Activated CD4-positive, alpha-beta T cell treated with anti-CD3 and anti-CD28 coated beads, Interleukin-2, amount 10 ng/mL, durations not matched to agents 24 days and 14 days (primary cell): Measurements from ENCODE around the gene PPP2R2C. TPM values are rescaled to one million over a fixed set of nuclear protein-coding genes. Genes with fewer than 3 reads are reported as not detected.

Experiments used
- DNase-seq: peaks from one replicate; pipeline ENCODE4 v3.0.0; 2022
- H3K27ac Mint-ChIP-seq: one replicate; pipeline ENCODE4 v1.8.0; 2022; ENCODE audit warnings: mild to moderate bottlenecking, mixed read lengths
- H3K27me3 Mint-ChIP-seq: one replicate; pipeline ENCODE4 v1.8.0; 2022; ENCODE audit warnings: mixed read lengths
- H3K36me3 Mint-ChIP-seq: one replicate; pipeline ENCODE4 v1.8.0; 2022; ENCODE audit warnings: low read depth, mild to moderate bottlenecking, mixed read lengths
- H3K4me1 Mint-ChIP-seq: one replicate; pipeline ENCODE4 v1.8.0; 2021; ENCODE audit warnings: mixed read lengths
- H3K4me3 Mint-ChIP-seq: one replicate; pipeline ENCODE4 v1.8.0; 2022; ENCODE audit warnings: mild to moderate bottlenecking, moderate library complexity, mixed read lengths
- H3K9me3 Mint-ChIP-seq: one replicate; pipeline ENCODE4 v1.8.0; 2021; ENCODE audit warnings: mixed read lengths
- intact Hi-C: fragments of 100-400 bp; cut with micrococcal nuclease; formaldehyde crosslinking; loops from one replicate; pipeline ENCODE4 v1.15.1; 2023
- total RNA-seq: library from RNA; stranded (reverse); gene quantifications from 2 replicates; pipeline ENCODE4 v1.2.3, GENCODE V29; 2022

Gene PPP2R2C
- total RNA-seq, 1 donor from 2014 or later, result not detected

GRCh38 chr4:6356076-6356560 is 116.3 kb downstream of the PPP2R2C start:
- peaks cover 3% of the 10 kb centered on the region for H3K27me3 Mint-ChIP-seq
- no peak overlapping the region for H3K4me3 Mint-ChIP-seq
- no peaks in the 10 kb centered on the region for H3K4me1 Mint-ChIP-seq
- no peak for DNase-seq
- no peaks in the 10 kb centered on the region for H3K9me3 Mint-ChIP-seq
- no peaks in the 10 kb centered on the region for H3K36me3 Mint-ChIP-seq
- no peak overlapping the region for H3K27ac Mint-ChIP-seq
- intact Hi-C loops, result no loop called here

GRCh38 chr4:6355052-6355451 is 117.4 kb downstream of the PPP2R2C start:
- no peak for DNase-seq
- Mint-ChIP-seq H3K36me3 (no peaks in the 10 kb centered on the region), H3K9me3 (no peaks in the 10 kb centered on the region), H3K27ac (no peak overlapping the region), H3K27me3 (peaks cover 3% of the 10 kb centered on the region), H3K4me1 (no peaks in the 10 kb centered on the region), H3K4me3 (no peak overlapping the region)
- intact Hi-C loops, result no loop called here

GRCh38 chr4:6354626-6355025 is 117.8 kb downstream of the PPP2R2C start:
- no peak overlapping the region for H3K27ac Mint-ChIP-seq
- peaks cover 3% of the 10 kb centered on the region for H3K27me3 Mint-ChIP-seq
- H3K9me3 Mint-ChIP-seq, result no peaks in the 10 kb centered on the region
- H3K4me3 Mint-ChIP-seq, result no peak overlapping the region
- H3K36me3 Mint-ChIP-seq, result no peaks in the 10 kb centered on the region
- no peak for DNase-seq
- no peaks in the 10 kb centered on the region for H3K4me1 Mint-ChIP-seq
- intact Hi-C loops, result no loop called here

GRCh38 chr4:6354119-6354518 is 118.3 kb downstream of the PPP2R2C start:
- Mint-ChIP-seq H3K9me3 (no peaks in the 10 kb centered on the region), H3K4me1 (no peaks in the 10 kb centered on the region)

GRCh38 chr4:6352031-6352692 is 120.3 kb downstream of the PPP2R2C start:
- Mint-ChIP-seq H3K9me3 (no peaks in the 10 kb centered on the region), H3K27me3 (peaks cover 3% of the 10 kb centered on the region), H3K27ac (no peak overlapping the region), H3K36me3 (no peaks in the 10 kb centered on the region), H3K4me3 (no peak overlapping the region), H3K4me1 (no peaks in the 10 kb centered on the region)
- no peak for DNase-seq
- intact Hi-C loops, result no loop called here

More at GRCh38 chr4:6354119-6354518, 118.3 kb downstream of the PPP2R2C start:
- intact Hi-C loops, result no loop called here
- no peak overlapping the region for H3K4me3 Mint-ChIP-seq
- DNase-seq, result no peak
- H3K27me3 Mint-ChIP-seq, result peaks cover 3% of the 10 kb centered on the region
- no peak overlapping the region for H3K27ac Mint-ChIP-seq
- H3K36me3 Mint-ChIP-seq, result no peaks in the 10 kb centered on the region

GRCh38 chr4:6351246-6352000 is 121.0 kb downstream of the PPP2R2C start:
- no peak for DNase-seq
- Mint-ChIP-seq H3K4me3 (no peak overlapping the region), H3K36me3 (no peaks in the 10 kb centered on the region), H3K9me3 (no peaks in the 10 kb centered on the region), H3K27me3 (peaks cover 3% of the 10 kb centered on the region), H3K4me1 (no peaks in the 10 kb centered on the region), H3K27ac (no peak overlapping the region)
- intact Hi-C loops, result no loop called here

- H3K4me1 Mint-ChIP-seq, result no peaks in the 10 kb centered on the region
- no peaks in the 10 kb centered on the region for H3K9me3 Mint-ChIP-seq
- no peaks in the 10 kb centered on the region for H3K36me3 Mint-ChIP-seq
- intact Hi-C loops, result no loop called here
- H3K4me3 Mint-ChIP-seq, result no peak overlapping the region
- H3K27me3 Mint-ChIP-seq, result peaks cover 5% of the 10 kb centered on the region
- H3K27ac Mint-ChIP-seq, result no peak overlapping the region
- DNase-seq, result no peak
These were observed 121.8 kb downstream of the PPP2R2C start for GRCh38 chr4:6350646-6351045.

GRCh38 chr4:6349896-6350603 is 122.4 kb downstream of the PPP2R2C start:
- intact Hi-C loops, result no loop called here
- DNase-seq, result no peak
- H3K9me3 Mint-ChIP-seq, result no peaks in the 10 kb centered on the region
- no peak overlapping the region for H3K4me3 Mint-ChIP-seq
- no peak overlapping the region for H3K27ac Mint-ChIP-seq
- H3K36me3 Mint-ChIP-seq, result no peaks in the 10 kb centered on the region
- peaks cover 5% of the 10 kb centered on the region for H3K27me3 Mint-ChIP-seq
- H3K4me1 Mint-ChIP-seq, result no peaks in the 10 kb centered on the region

GRCh38 chr4:6348408-6348807 is 124.0 kb downstream of the PPP2R2C start:
- no peaks in the 10 kb centered on the region for H3K4me1 Mint-ChIP-seq
- no peak overlapping the region for H3K27ac Mint-ChIP-seq
- H3K27me3 Mint-ChIP-seq, result peaks cover 2% of the 10 kb centered on the region
- intact Hi-C loops, result no loop called here
- no peak overlapping the region for H3K4me3 Mint-ChIP-seq
- no peak for DNase-seq
- no peaks in the 10 kb centered on the region for H3K36me3 Mint-ChIP-seq
- no peaks in the 10 kb centered on the region for H3K9me3 Mint-ChIP-seq

- Mint-ChIP-seq H3K27ac (no peak overlapping the region), H3K4me1 (no peaks in the 10 kb centered on the region), H3K9me3 (no peaks in the 10 kb centered on the region), H3K4me3 (no peak overlapping the region), H3K27me3 (peaks cover 5% of the 10 kb centered on the region), H3K36me3 (no peaks in the 10 kb centered on the region)
- DNase-seq, result no peak
- intact Hi-C loops, result no loop called here
These were observed 124.8 kb downstream of the PPP2R2C start for GRCh38 chr4:6347511-6348045.

- Mint-ChIP-seq H3K4me1 (no peaks in the 10 kb centered on the region), H3K36me3 (no peaks in the 10 kb centered on the region), H3K27me3 (peaks cover 8% of the 10 kb centered on the region), H3K9me3 (no peaks in the 10 kb centered on the region), H3K27ac (no peak overlapping the region), H3K4me3 (no peak overlapping the region)
- intact Hi-C loops, result no loop called here
- DNase-seq, result no peak
These were observed 125.9 kb downstream of the PPP2R2C start for GRCh38 chr4:6346373-6347110.

GRCh38 chr4:6345866-6346265 is 126.5 kb downstream of the PPP2R2C start:
- Mint-ChIP-seq H3K9me3 (no peaks in the 10 kb centered on the region), H3K4me1 (no peaks in the 10 kb centered on the region), H3K36me3 (no peaks in the 10 kb centered on the region), H3K4me3 (no peak overlapping the region), H3K27ac (no peak overlapping the region), H3K27me3 (peaks cover 10% of the 10 kb centered on the region)
- no peak for DNase-seq
- intact Hi-C loops, result no loop called here

- Mint-ChIP-seq H3K4me1 (no peaks in the 10 kb centered on the region), H3K27me3 (peaks cover 15% of the 10 kb centered on the region), H3K9me3 (no peaks in the 10 kb centered on the region), H3K36me3 (no peaks in the 10 kb centered on the region), H3K4me3 (no peak overlapping the region), H3K27ac (no peak overlapping the region)
- DNase-seq, result no peak
- intact Hi-C loops, result no loop called here
These were observed 127.2 kb downstream of the PPP2R2C start for GRCh38 chr4:6345096-6345830.
